ENCODE results near the gene GARS1. TPM values are rescaled to one million over a fixed set of nuclear protein-coding genes. Genes with fewer than 3 reads are reported as not detected.

The GARS1 gene
- total and polyA plus RNA-seq, 9 of the 15 experiments (the other 6 are each of a cell fraction or from before 2014, with no cell fraction given): 142 to 769 (median 272) TPM

GRCh38 chr7:30594540-30595435 is at the start of gene GARS1 (continued):
- no peak for TF ChIP-seq CHD7 (IDR thresholded peaks at IDR 0.05; ENCODE audit: low read depth, low read length)
- TF ChIP-seq HDAC3 (IDR thresholded peaks at IDR 0.05; ENCODE audit: borderline replicate concordance, partially characterized antibody): no peak
- no peak for TF ChIP-seq FOXJ3 (CRISPR knock-in tag; IDR thresholded peaks at IDR 0.05)
- TF ChIP-seq ZKSCAN1 (IDR thresholded peaks at IDR 0.05; ENCODE audit: low read depth, low read length): no peak
- TF ChIP-seq SFPQ (IDR thresholded peaks at IDR 0.05; ENCODE audit: low read depth, low read length): no peak
- TF ChIP-seq RCOR1 (IDR thresholded peaks at IDR 0.05; ENCODE audit: borderline replicate concordance in 1 of 2, low read depth in 2 of 2, low read length in 2 of 2): peak in 1 of 2 experiments; percentile 74; a peak in 1 of 4 replicates
- TF ChIP-seq GTF2A2 (tag; IDR thresholded peaks at IDR 0.05): 0 out of 2 replicates have a peak, but pooled peaks have one; percentile 13
- peak; percentile 11; the same call in 1 of the 2 replicates for TF ChIP-seq LARP7 (IDR thresholded peaks at IDR 0.05)
- TF ChIP-seq ZNF239 (CRISPR knock-in tag; IDR thresholded peaks at IDR 0.05): no peak
- TF ChIP-seq TBP (optimal IDR thresholded peaks at IDR 0.05; ENCODE audit: low read depth, low read length): peak; percentile 94
